Stimulated activated CD4-positive, alpha-beta T cell treated with anti-CD3 and anti-CD28 coated beads, Interleukin-12 subunit alpha, Interleukin-12 subunit beta, amount 100 ng/mL, for 24 hours (primary cell): Measurements from ENCODE around the gene SLC39A2.

Experiments used
- DNase-seq, 2 experiments: peaks; one replicate each; pipeline ENCODE4 v3.0.0-alpha.2; 2020; ENCODE audit warnings: low read depth in 2 of 2

The SLC39A2 gene

DNA sequence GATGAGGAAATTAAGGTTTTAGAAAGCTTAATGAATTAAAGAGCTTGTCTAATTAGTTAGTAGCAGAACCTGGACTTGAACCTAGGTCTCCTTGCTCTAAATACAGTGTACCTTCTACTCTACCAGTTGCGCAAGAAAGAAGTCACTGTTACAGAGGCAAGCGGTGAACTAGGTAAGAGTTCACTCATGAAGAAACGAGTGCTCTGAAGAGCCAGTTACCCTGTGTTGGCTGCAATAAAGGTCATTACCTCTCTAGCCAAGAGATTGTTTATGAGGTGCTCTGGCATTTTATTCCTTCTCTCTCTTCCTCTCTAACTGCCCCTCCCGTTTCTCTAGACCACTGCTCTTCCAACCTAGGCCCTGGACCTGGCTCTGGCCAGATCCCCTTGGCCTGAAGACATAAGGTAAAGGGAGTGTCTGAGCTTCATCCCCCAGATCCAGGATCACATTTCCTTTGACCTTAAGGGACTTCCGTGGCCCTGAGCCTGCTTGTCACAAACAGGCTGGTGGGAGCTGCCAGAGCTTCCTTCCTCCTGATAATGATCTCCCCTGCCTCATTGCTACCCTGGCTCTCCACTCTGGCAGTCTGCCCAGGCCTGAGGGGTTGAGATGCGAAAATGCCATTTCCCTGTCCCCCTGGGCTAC is 45.0 kb downstream of the SLC39A2 start:
- no peak for DNase-seq

GRCh38 chr14:21047378-21047781 is 48.3 kb downstream of the SLC39A2 start:
- DNase-seq = no peak

- DNase-seq = no peak
Measured at GRCh38 chr14:21048638-21049037, 49.5 kb downstream of the SLC39A2 start.

DNA sequence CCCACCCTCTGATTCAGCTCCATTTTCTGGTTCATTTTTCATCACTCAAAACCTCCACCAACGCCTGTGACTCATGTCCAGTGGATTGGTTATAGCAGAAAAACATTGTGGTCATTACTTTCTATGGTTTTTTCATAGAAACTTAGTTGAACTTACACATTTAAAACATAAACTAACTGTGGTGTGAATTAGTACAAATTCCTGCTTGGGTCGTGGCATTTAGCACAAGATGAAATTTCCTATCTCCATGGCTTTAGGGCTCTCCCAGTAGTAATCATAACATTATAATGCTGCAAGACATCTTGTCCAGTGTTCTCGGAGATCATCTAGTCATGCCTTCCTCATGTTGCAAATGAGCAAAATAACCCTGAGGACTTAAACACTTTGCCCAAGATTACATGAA is 50.2 kb downstream of the SLC39A2 start:
- DNase-seq = no peak

- DNase-seq = no peak
Measured at GRCh38 chr14:21050597-21050996, 51.5 kb downstream of the SLC39A2 start.
